Measurements from ENCODE around the gene ZNF273. TPM values are rescaled to one million over a fixed set of nuclear protein-coding genes. Genes with fewer than 3 reads are reported as not detected.

ZNF273 gene
- polyA plus RNA-seq, 1 donor (not counting 4 experiments of a cell fraction or from before 2014, with no cell fraction given) = 4.7 TPM

GRCh38 chr7:64878684-64879083 lies 24.4 kb upstream of the ZNF273 start:
- H3K4me1 ChIP-seq (ENCODE audit: control insufficient read depth, extremely low read depth, insufficient read depth, low read length) = peaks cover 2% of the 10 kb centered on the region
- dilution Hi-C loops (cut with MboI; ENCODE audit: extremely low pct_ligation_motif_present, low sequenced_read_pairs) = no loop called here
- H3K27ac ChIP-seq (ENCODE audit: control insufficient read depth, insufficient read depth, low read length) = no peak overlapping the region
- H2AFZ ChIP-seq (ENCODE audit: control insufficient read depth, low read length) = no peak overlapping the region
- H3K4me2 ChIP-seq (ENCODE audit: control insufficient read depth, extremely low read depth, insufficient read depth, low read depth, low read length) = no peak overlapping the region
- H3K9ac ChIP-seq (ENCODE audit: control insufficient read depth, extremely low read depth, insufficient read depth, low read length) = no peak overlapping the region
- FAIRE-seq (no peak), DNase-seq (ENCODE audit: low read depth, low spot score) (no peak)
- no peaks in the 10 kb centered on the region for H3K9me1 ChIP-seq (ENCODE audit: control insufficient read depth, extremely low read depth, insufficient read depth, low read length)
- no peaks in the 10 kb centered on the region for H3K79me2 ChIP-seq (ENCODE audit: control insufficient read depth, insufficient read depth, low read length)
- H3K27me3 ChIP-seq (ENCODE audit: control insufficient read depth, extremely low read depth, insufficient read depth, low read length) = peaks cover 1% of the 10 kb centered on the region
- H4K20me1 ChIP-seq (ENCODE audit: control insufficient read depth, extremely low read depth, insufficient read depth, low read length) = no peaks in the 10 kb centered on the region
- H3K4me3 ChIP-seq (ENCODE audit: control insufficient read depth in 2 of 3, extremely low read depth in 1 of 3, insufficient read depth in 2 of 3, low read depth in 1 of 3, low read length in 3 of 3) = no peak overlapping the region
- no peaks in the 10 kb centered on the region for H3K36me3 ChIP-seq (ENCODE audit: control insufficient read depth in 2 of 2, extremely low read depth in 1 of 2, insufficient read depth in 2 of 2, low read length in 2 of 2)
- peaks cover 10% of the 10 kb centered on the region for H3K9me3 ChIP-seq (ENCODE audit: control insufficient read depth, low read depth, low read length)
- TF ChIP-seq EZH2 (IDR thresholded peaks at IDR 0.05; ENCODE audit: low read length) (no peak), CTCF (optimal IDR thresholded peaks at IDR 0.05 in 1 of 3, IDR thresholded peaks at IDR 0.05 in 1 of 3, conservative IDR thresholded peaks at IDR 0.05 in 1 of 3; ENCODE audit: extremely low read depth in 1 of 3, insufficient read depth in 2 of 3, low read length in 3 of 3) (no peak)

DNA sequence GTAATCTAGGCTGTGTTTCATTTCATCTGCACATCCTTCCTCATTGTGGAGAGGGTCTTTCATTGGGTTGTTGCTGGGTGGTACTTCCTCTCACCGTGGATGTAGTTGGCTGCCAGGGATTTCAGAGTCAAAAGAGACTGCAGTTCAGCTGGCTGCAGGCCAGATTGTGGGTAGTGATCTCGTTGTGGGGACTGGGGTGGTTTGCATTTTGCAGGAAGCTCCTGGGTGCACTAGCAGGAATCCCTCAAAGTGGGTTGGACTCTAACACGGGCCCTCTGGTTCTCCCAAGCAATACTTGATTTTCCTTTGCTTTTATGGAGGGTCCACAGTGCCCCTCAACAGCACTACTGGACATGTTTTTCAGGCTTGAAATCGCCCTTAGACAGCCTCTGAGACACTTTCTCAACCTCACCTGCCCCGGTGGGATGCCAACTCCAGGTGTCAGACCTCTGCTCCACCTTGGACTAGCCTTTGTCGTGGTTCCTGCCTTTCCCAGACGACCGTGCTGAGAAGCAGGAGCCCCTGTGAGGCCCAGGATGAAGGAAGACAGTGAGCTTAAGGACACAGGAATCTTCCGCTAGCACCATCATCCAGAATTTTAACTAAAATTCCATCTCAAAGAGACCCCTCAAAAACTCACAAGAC lies 23.9 kb upstream of the ZNF273 start:
- Histone ChIP-seq H3K27ac (ENCODE audit: control insufficient read depth, insufficient read depth, low read length) (no peak overlapping the region), H3K4me2 (ENCODE audit: control insufficient read depth, extremely low read depth, insufficient read depth, low read depth, low read length) (no peak overlapping the region), H3K36me3 (ENCODE audit: control insufficient read depth in 2 of 2, extremely low read depth in 1 of 2, insufficient read depth in 2 of 2, low read length in 2 of 2) (no peaks in the 10 kb centered on the region), H3K79me2 (ENCODE audit: control insufficient read depth, insufficient read depth, low read length) (no peaks in the 10 kb centered on the region), H4K20me1 (ENCODE audit: control insufficient read depth, extremely low read depth, insufficient read depth, low read length) (no peaks in the 10 kb centered on the region), H3K9ac (ENCODE audit: control insufficient read depth, extremely low read depth, insufficient read depth, low read length) (no peak overlapping the region), H2AFZ (ENCODE audit: control insufficient read depth, low read length) (no peak overlapping the region), H3K27me3 (ENCODE audit: control insufficient read depth, extremely low read depth, insufficient read depth, low read length) (peaks cover 3% of the 10 kb centered on the region), H3K9me3 (ENCODE audit: control insufficient read depth, low read depth, low read length) (peaks cover 10% of the 10 kb centered on the region), H3K4me3 (ENCODE audit: control insufficient read depth in 2 of 3, extremely low read depth in 1 of 3, insufficient read depth in 2 of 3, low read depth in 1 of 3, low read length in 3 of 3) (no peak overlapping the region), H3K9me1 (ENCODE audit: control insufficient read depth, extremely low read depth, insufficient read depth, low read length) (no peaks in the 10 kb centered on the region), H3K4me1 (ENCODE audit: control insufficient read depth, extremely low read depth, insufficient read depth, low read length) (peaks cover 2% of the 10 kb centered on the region)
- dilution Hi-C loops (cut with MboI; ENCODE audit: extremely low pct_ligation_motif_present, low sequenced_read_pairs) = no loop called here
- no peak for DNase-seq (ENCODE audit: low read depth, low spot score)
- FAIRE-seq = no peak
- TF ChIP-seq EZH2 (IDR thresholded peaks at IDR 0.05; ENCODE audit: low read length) (no peak), CTCF (optimal IDR thresholded peaks at IDR 0.05 in 1 of 3, IDR thresholded peaks at IDR 0.05 in 1 of 3, conservative IDR thresholded peaks at IDR 0.05 in 1 of 3; ENCODE audit: extremely low read depth in 1 of 3, insufficient read depth in 2 of 3, low read length in 3 of 3) (no peak)
